ENCODE results near the gene GPR68.

GPR68 gene

GRCh38 chr14:91238085-91238484 is 6.4 kb downstream of the GPR68 start:
- no peaks in the 10 kb centered on the region for H3K27me3 ChIP-seq (ENCODE audit: insufficient read depth, low read length, poor library complexity, severe bottlenecking)
- no peaks in the 10 kb centered on the region for H3K9me3 ChIP-seq (ENCODE audit: insufficient read depth, low read depth, low read length)
- peaks cover 19% of the 10 kb centered on the region for H3K79me2 ChIP-seq (ENCODE audit: insufficient read depth, low read length)
- H3F3A ChIP-seq (ENCODE audit: low read depth) = no peaks in the 10 kb centered on the region
- H3K36me3 ChIP-seq (ENCODE audit: insufficient read depth, low read length) = no peaks in the 10 kb centered on the region; the same call in 1 of the 2 replicates
- no peak overlapping the region for H2AFZ ChIP-seq (ENCODE audit: low read length)
- no peak overlapping the region for H3K4me3 ChIP-seq (ENCODE audit: low read length, poor library complexity, severe bottlenecking)
- no peak overlapping the region for H3K9ac ChIP-seq (ENCODE audit: low read depth, low read length, poor library complexity, severe bottlenecking)
- no peaks in the 10 kb centered on the region for H3K9me2 ChIP-seq (replicated peaks; ENCODE audit: low read depth, low read length)
- TF ChIP-seq CTCF (conservative IDR thresholded peaks at IDR 0.05; ENCODE audit: low read length) = no peak
- no peak for TF ChIP-seq EZH2phosphoT487 (IDR thresholded peaks at IDR 0.05; ENCODE audit: borderline replicate concordance)
- H3K4me1 ChIP-seq (ENCODE audit: insufficient read depth, low read length, poor library complexity, severe bottlenecking) = peaks cover 26% of the 10 kb centered on the region
- no peaks in the 10 kb centered on the region for H4K20me1 ChIP-seq (ENCODE audit: insufficient read depth, low read length, poor library complexity, severe bottlenecking)
- H3K4me2 ChIP-seq (ENCODE audit: low read depth, low read length, poor library complexity, severe bottlenecking) = no peak overlapping the region

- TF ChIP-seq CTCF (conservative IDR thresholded peaks at IDR 0.05; ENCODE audit: low read length) (no peak), EZH2phosphoT487 (IDR thresholded peaks at IDR 0.05; ENCODE audit: borderline replicate concordance) (no peak)
- Histone ChIP-seq H3K9me3 (ENCODE audit: insufficient read depth, low read depth, low read length) (no peaks in the 10 kb centered on the region), H3K79me2 (ENCODE audit: insufficient read depth, low read length) (peaks cover 13% of the 10 kb centered on the region), H3K4me3 (ENCODE audit: low read length, poor library complexity, severe bottlenecking) (no peak overlapping the region), H3K36me3 (ENCODE audit: insufficient read depth, low read length) (no peaks in the 10 kb centered on the region; the same call in 1 of the 2 replicates), H3K9me2 (replicated peaks; ENCODE audit: low read depth, low read length) (no peaks in the 10 kb centered on the region), H3K27me3 (ENCODE audit: insufficient read depth, low read length, poor library complexity, severe bottlenecking) (no peaks in the 10 kb centered on the region), H3K4me2 (ENCODE audit: low read depth, low read length, poor library complexity, severe bottlenecking) (no peak overlapping the region), H2AFZ (ENCODE audit: low read length) (no peak overlapping the region), H3K9ac (ENCODE audit: low read depth, low read length, poor library complexity, severe bottlenecking) (no peak overlapping the region), H4K20me1 (ENCODE audit: insufficient read depth, low read length, poor library complexity, severe bottlenecking) (peaks cover 1% of the 10 kb centered on the region), H3K4me1 (ENCODE audit: insufficient read depth, low read length, poor library complexity, severe bottlenecking) (peaks cover 24% of the 10 kb centered on the region), H3F3A (ENCODE audit: low read depth) (no peaks in the 10 kb centered on the region)
Measured at GRCh38 chr14:91237219-91237618, 7.3 kb downstream of the GPR68 start.

- Histone ChIP-seq H3K27me3 (ENCODE audit: insufficient read depth, low read length, poor library complexity, severe bottlenecking) (peaks cover 10% of the 10 kb centered on the region), H3K9me3 (ENCODE audit: insufficient read depth, low read depth, low read length) (no peaks in the 10 kb centered on the region), H4K20me1 (ENCODE audit: insufficient read depth, low read length, poor library complexity, severe bottlenecking) (peaks cover 4% of the 10 kb centered on the region), H2AFZ (ENCODE audit: low read length) (no peak overlapping the region), H3K36me3 (ENCODE audit: insufficient read depth, low read length) (no peaks in the 10 kb centered on the region; the same call in 1 of the 2 replicates), H3K79me2 (ENCODE audit: insufficient read depth, low read length) (peaks cover 2% of the 10 kb centered on the region; the same call in 1 of the 2 replicates), H3K4me3 (ENCODE audit: low read length, poor library complexity, severe bottlenecking) (no peak overlapping the region), H3F3A (ENCODE audit: low read depth) (no peaks in the 10 kb centered on the region), H3K9ac (ENCODE audit: low read depth, low read length, poor library complexity, severe bottlenecking) (no peak overlapping the region), H3K4me2 (ENCODE audit: low read depth, low read length, poor library complexity, severe bottlenecking) (no peak overlapping the region), H3K9me2 (replicated peaks; ENCODE audit: low read depth, low read length) (no peaks in the 10 kb centered on the region), H3K4me1 (ENCODE audit: insufficient read depth, low read length, poor library complexity, severe bottlenecking) (peaks cover 22% of the 10 kb centered on the region)
- TF ChIP-seq EZH2phosphoT487 (IDR thresholded peaks at IDR 0.05; ENCODE audit: borderline replicate concordance) (no peak), CTCF (conservative IDR thresholded peaks at IDR 0.05; ENCODE audit: low read length) (no peak)
Measured at GRCh38 chr14:91235841-91236240, 8.7 kb downstream of the GPR68 start.
